Sigmoid colon (tissue), 4 donors: ENCODE results near the gene ARHGAP27.

ENCODE experiments used
- CTCF ChIP-seq, 4 experiments: fragments of 450-650 bp in 3 of 4; fragments of 200-600 bp in 1 of 4; IDR thresholded peaks; one replicate each; pipeline ENCODE4 v1.5.1; 2016 to 2019; ENCODE audit warnings: antibody characterized with exemption in 4 of 4, mild to moderate bottlenecking in 3 of 4, moderate library complexity in 2 of 4
- EP300 ChIP-seq, 4 donors: sonication (generic); formaldehyde crosslinking; IDR thresholded peaks; one replicate each; pipeline ENCODE4 v1.6.1; 2017; ENCODE audit warnings: antibody characterized with exemption in 4 of 4
- POLR2A ChIP-seq, 2 donors: fragments of 450-650 bp; IDR thresholded peaks; one replicate each; pipeline ENCODE4 v1.6.1; 2016; ENCODE audit warnings: antibody characterized with exemption in 2 of 2, mild to moderate bottlenecking in 2 of 2, moderate library complexity in 2 of 2
- POLR2AphosphoS5 ChIP-seq, 4 donors: sonication (generic); formaldehyde crosslinking; IDR thresholded peaks; one replicate each; pipeline ENCODE4 v1.6.1; 2017; ENCODE audit warnings: antibody characterized with exemption in 4 of 4

- TF ChIP-seq EP300 (IDR thresholded peaks at IDR 0.05) (no peak), POLR2AphosphoS5 (IDR thresholded peaks at IDR 0.05) (no peak), CTCF (IDR thresholded peaks at IDR 0.05) (no peak), POLR2A (IDR thresholded peaks at IDR 0.05) (no peak)
Measured at GRCh38 chr17:45404870-45405249, 27.8 kb downstream of the ARHGAP27 start.
